T-helper 1 cell (primary cell): ENCODE results near the gene VRTN.
"Not testable (repeated sequence)": the region's sequence is repeated elsewhere in the genome, so short reads cannot be mapped to it uniquely, and the experiment has no call there.

Source experiments
- DNase-seq, 5 donors: peaks; one replicate each; pipeline ENCODE4 v3.0.0-alpha.2; 2012 to 2020
- total RNA-seq, 4 donors: gene quantifications; one replicate each; lab custom pipeline; 2026; lab: John Stamatoyannopoulos, UW

Gene VRTN, protein sequence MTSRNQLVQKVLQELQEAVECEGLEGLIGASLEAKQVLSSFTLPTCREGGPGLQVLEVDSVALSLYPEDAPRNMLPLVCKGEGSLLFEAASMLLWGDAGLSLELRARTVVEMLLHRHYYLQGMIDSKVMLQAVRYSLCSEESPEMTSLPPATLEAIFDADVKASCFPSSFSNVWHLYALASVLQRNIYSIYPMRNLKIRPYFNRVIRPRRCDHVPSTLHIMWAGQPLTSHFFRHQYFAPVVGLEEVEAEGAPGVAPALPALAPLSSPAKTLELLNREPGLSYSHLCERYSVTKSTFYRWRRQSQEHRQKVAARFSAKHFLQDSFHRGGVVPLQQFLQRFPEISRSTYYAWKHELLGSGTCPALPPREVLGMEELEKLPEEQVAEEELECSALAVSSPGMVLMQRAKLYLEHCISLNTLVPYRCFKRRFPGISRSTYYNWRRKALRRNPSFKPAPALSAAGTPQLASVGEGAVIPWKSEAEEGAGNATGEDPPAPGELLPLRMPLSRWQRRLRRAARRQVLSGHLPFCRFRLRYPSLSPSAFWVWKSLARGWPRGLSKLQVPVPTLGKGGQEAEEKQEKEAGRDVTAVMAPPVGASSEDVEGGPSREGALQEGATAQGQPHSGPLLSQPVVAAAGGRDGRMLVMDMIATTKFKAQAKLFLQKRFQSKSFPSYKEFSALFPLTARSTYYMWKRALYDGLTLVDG
- total RNA-seq = 0 reads per million in 4 donors

DNA sequence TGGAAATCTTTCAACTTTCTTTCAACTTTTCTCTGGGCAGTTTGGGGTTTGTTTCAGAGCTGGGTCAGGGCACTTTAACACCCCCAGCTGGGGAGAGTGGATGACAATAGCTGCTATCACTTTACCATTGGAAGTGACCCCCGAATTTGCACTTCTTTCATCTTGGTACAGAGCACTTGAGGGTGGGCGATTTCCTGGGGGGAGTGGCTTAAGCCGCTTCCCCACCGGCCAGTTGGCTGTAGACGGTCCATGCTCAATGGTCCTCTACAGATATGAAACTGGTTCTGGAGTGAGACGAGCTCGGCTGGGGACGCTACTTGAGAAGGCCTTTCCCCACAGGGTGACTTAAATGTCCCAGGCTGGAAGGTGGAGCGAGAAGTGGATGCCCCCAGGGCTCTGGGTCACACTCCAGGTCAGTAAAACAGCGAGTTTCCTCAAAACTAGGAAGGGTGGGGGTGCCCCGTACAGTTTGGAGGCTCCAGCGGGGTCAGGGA lies at the start of gene VRTN:
TSS of gene VRTN (plus strand) at position 231 of the 494 bp plus-strand sequence. CDS start 8,313 bp downstream, outside the sequence.
- DNase-seq = no peak

DNA sequence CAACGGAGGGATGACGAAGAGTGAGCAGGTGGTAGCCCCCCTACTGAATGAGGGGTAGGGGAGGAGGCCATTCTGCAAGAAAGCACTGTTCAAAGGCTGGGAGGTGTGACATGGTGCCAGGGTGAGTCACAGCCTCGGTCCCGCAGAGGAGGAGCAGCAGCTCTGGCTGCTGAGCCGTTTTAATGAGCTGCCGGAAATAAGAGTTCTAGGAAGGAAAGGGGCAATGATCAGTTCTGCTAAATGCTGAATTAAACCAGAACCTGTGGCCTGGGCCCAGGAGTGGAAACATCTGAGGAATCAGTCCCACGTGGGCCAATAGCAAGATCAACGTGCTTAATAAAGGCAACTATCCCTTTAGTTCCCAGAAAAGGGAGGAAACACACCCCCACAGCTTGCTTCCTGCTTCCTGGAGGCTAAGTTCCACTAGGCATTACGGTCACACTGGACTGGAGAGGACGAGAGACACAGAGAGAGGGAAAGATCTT lies 49.2 kb upstream of the VRTN start:
- DNase-seq = peak in 1 of 5 donors; percentile 44

DNA sequence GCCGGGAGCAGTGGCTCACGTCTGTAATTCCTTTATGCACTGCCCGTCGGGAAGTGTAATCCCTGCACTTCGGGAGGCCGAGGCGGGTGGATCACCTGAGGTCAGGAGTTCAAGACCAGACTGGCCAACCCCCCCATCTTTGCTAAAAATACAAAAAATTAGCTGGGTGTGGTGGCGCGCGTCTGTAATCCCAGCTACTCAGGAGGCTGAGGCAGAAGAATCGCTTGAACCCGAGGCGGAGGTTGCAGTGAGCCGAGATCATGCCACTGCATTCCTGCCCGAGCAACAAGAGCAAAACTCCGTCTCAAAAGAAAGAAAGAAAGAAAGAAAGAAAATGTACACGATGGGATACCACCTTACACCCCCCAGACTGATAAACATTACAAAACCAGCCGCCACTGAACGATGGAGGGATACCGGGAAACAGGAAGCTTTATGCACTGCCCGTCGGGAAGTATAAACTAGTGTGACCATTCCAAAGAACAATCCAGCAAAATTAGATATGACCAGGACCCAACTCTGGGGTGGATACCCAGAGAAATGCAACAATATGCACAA lies 46.6 kb upstream of the VRTN start:
- no peak for DNase-seq

DNA sequence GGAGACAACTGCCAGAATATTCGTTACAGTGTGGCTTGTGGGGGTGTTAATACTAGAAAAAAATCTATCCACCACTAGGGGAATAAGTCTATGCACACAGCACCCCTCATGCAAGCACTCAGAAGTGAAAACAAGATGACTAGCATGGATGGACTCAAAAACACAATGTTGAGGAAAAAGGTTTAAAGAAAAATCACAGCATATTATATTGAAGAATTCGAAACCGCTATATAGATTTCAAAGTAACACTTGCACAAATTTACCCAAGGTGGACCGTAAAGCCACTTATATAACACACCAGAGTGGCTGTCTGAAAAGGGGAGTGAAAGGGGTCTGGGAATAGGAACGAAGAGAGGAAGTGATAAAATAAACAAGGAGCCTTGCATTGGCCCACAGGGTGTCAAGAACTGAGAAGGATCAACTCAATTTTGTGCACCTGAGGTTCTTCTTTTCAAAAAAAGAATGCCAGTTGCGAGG lies 46.1 kb upstream of the VRTN start:
- DNase-seq = peak in 1 of 5 donors; percentile 61

DNA sequence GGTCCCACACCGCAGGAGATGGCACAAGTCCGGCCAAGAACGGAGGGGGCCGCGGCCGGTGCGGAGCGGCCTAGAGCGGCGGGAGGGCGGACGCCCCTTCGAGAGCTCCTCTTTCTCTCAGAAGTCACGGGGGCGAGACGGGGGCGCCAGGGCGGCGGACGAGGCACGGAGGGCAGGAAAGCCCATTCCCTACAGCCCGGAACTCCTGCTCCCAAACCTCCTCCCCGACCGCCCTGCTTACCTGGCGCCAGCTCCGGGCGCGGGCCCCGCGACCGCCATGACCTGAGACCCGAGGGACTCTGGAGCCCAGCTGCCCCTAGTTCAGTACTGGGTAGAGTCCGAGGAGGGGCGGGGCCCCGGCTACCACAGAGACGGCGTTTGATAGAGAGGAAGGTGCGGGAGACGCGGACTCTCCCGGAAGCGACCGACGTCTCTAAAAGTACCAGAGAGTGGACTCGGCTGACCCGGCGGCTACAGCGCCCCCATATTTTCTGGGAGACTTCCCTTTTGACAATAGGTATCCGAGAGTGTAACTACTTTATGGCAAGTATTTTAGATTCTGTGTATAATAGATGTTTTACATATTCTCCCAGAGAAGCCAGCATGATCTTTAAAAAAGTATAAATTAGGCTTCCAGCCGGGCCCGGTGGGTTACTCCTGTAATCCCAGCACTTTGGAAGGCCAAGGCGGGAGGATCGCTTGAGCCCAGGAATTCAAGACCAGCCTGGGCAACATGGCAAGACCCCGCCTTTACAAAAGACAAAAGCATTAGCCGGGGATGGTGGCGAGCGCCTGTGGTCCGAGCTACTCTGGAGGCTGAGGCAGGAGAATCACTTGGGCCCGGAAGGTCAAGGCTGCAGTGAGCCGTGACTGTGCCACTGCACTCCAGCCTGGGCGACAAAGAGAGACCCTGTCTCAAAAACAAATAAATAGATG lies 45.4 kb upstream of the VRTN start, which contains the start of gene ABCD4:
TSS of gene ABCD4 (minus strand) at position 301 of the 936 bp plus-strand sequence. CDS start at position 279, 22 bp downstream.
- DNase-seq = peak; percentile 53 to 90 (median 67)

DNA sequence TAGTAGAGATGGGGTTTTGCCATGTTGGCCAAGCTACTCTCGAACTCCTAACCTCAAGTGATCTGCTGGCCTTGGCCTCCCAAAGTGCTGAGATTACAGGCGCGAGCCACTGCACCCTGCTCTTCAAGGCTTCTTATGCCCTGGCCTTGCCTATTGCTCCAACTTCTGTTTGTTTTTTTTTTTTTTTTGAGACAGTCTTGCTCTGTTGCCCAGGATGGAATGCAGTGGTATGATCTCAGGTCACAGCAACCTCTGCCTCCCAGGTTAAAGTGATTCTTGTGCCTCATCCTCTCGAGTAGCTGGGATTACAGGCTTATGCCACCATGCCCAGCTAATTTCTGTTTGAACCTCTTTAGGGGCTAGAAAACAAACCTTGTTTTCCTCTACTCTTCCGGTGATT lies 39.6 kb upstream of the VRTN start:
- DNase-seq = no peak

DNA sequence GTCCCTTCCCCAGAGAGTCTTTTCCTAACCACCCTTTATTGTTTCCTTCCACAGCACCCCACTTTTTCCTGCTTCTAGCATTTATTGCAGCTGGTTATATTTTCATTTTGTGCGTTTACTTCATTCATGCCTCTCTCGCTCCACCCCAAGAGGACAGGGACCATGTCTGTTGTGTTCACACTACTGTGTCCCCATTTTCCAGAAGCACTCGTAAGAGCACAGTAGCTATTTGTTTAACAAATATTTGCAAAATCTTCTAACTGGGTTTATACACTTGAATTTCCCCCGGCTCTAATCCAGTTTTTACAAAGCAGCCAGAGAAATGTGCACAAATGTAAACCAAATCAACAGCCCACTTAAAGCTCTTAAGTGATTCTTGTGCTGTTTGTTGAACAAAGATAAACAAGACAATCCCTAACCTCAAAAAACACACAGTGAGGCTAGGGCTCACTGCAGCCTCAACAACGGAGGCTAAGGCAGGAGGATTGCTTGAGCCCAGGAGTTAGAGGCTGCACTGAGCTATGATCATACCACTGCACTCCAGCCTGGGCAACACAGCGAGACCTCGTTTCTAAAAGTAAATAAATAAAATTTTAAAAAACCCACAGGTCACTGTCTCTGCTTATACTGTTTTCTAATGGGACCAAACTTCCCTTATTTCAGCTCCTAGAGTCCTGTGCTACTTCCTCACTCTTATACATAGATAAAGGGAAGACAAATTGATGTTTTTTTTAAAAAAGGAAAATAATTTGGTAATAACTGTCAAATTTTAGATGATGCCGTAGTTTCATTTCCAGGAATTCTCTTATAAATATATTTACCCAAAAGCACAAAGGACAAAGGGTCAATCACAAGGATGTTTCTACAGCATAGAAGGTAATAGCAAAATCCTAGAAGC lies 38.9 kb upstream of the VRTN start:
- no peak for DNase-seq

DNA sequence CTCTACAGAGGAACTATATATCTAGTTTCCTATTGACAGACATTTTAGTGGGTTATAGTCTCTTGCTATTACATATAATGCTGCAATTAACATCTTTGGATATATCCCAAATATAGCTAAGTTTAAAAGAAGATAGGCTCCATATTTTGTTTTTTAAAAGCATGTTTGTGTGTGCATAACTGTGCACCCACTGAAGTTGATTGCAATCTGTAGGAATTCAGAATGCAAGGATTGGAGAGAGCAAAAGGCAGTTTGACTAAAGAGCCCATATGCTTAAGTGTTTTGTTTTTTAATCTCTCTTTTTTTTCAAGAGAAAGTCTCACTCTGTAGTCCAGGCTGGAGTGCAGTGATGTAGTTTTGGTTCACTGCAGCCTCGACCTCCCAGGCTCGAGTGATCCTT lies 36.1 kb upstream of the VRTN start:
- no peak for DNase-seq

DNA sequence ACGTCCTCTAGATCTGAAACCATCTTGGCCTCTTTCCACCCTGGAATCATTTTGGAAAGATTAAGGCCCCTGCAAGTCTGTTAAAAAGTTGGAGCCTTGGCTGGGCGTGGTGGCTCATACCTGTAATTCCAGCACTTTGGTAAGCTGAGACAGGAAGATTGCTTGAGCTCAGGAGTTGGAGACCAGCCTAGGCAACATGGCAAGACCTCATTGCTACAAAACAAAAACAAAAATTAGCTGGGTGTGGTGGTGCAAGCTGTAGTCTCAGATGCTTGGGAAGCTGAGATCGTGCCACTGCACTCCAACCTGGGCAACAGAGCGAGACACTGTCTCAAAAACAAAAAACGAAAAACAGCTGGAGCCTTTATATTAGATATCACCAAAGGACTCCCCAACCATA lies 34.7 kb upstream of the VRTN start:
- DNase-seq = no peak

DNA sequence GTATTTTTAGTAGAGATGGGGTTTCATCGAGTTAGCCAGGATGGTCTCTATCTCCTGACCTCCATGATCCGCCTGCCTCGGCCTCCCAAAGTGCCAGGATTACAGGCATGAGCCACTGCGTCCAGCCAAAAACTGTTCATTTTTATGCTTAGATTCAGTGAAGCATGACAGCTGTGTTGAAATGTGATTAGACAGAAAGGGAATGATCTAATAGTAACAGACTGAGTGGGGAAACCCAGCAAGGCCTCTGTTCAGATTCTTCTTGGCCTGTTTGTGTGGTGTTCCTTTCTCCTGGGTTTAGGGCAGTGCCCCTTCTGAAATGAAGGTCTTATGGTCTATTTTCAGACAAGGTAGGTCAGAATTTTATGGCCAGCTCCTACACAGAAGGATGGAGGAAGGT lies 33.7 kb upstream of the VRTN start:
- DNase-seq = no peak

DNA sequence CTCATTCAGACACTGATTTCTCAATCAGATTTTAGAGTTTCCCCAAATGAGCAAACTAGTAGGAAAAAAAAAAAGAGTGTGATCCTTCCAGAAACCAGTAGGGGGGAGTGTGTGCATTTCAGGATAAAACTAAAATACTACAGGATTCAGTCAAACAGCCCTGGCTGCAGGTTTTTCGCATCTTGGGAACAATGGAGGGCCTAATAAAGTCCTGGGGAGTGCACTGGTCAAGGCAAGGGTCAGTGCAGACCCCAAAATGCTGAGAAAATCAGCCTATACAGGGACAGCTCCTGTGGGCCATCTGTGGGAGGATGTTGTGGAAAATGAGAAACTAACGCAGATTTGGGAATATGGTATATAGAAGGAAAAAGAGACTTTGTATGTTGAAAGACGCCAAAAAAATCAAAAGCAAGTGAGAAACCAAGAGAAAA lies 23.3 kb upstream of the VRTN start:
- no peak for DNase-seq

DNA sequence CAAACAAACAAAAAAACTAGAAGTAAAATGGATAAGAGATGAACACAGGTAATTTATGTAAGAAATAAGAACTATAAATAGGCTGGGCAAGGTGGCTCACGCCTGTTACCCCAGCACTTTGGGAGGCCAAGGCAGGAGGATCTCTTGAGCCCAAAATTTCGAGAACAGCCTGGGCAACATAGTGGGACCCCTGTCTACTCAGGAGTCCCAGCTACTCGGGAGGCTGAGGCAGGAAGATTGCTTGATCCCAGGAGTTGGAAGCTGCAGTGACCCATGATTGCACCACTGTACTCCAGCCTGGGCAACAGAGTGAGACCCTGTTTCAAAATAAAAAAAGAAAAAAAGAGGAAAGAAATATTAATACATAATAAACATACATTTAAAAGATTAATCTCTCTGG lies 22.8 kb upstream of the VRTN start:
- no peak for DNase-seq

DNA sequence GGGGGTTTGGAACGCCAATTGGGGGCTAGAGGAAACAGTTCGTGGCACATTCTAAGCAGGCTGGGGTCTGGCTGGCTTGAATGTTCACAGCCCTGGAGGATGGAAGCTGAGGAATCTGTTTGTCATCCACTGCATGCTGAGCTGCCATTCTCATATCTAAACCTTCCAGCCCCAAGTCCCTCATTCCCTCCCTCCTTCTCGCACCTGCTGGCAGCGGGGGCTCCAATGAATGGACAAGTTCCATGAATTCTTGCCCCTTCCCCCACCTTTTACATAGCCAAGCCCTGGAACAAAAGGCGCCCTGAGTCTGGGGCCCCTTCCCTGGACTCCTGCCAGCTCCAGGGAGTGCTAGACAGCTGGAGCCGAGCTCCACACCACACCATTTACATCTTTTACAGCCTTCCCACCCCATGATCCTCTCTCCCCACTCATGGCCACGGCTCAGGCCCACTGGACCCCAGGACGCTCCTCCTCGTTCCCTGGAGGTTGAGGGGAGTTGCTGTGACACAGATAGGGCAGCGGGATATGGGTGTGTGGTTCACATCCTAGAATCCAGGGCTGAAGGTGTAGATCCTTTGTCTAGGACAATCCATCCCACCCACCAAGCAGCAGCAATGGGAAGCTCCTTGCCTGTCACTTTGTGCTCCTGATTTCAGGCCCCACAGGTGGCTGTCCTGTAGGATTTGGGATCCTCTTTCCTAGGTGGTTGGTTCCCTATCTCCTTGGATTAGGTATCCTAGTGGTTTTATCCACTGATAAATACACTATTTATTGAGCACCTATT lies 21.7 kb upstream of the VRTN start:
- DNase-seq = no peak

DNA sequence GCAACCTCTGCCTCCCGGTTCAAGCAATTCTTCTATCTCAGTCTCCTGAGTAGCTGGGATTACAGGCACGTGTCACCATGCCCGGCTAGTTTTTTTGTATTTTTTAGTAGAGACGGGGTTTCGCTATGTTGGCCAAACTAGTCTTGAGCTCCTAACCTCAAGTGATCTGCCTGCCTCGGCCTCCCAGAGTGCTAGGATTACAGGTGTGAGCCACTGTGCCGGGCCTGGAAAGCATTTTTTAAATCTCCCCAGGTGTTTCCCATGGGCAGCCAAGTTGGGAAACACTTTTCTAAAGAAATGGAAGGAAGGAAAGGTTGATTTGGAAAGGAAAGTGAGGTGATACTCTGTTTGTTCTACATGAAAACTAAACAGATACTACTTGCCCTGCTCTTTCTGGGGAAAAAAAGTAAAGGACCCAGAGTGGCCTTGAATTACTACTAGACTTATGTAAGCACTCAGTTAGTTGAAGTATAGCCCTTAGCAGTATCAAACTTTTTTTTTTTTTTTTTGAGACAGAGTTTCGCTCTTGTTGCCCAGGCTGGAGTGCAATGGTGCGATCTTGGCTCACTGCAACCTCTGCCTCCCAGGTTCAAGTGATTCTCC lies 18.2 kb upstream of the VRTN start:
- DNase-seq = not testable (repeated sequence)

DNA sequence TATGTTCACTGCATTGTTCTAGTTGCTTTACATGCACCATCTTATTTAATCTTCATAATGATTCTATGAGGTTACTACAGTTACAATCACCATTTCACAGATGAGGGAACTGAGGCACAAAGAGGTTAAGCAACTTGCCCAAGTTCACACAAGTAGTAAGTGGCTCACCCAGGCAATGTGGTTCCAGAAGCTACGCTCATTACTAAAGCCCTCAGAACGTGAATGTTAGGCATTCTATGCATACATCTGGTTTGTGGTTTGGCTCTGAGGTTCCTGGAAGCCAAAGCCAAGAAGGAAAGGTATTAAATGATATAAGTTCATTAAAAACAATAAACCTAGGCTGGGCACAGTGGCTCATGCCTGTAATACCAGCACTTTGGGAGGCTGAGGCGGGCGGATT lies 14.4 kb upstream of the VRTN start:
- no peak for DNase-seq

DNA sequence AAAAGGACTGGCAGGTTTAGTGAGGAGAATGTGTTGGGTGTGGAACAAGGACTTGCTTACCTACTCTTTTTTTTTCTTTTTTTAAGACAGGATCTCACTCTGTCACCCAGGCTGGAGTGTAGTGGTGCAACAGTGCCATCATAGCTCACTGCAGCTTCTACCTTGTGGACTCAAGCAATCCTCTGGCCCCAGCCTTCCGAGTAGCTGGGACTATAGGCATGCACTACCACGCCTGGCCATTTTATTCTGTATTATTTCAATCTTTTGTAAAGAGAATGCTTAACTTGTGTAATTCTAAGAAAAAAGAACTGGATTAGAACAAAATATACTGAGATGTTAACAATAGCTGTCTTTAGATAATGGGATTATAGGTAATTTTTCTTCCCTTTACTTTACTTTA lies 1.9 kb upstream of the VRTN start:
- DNase-seq = no peak

DNA sequence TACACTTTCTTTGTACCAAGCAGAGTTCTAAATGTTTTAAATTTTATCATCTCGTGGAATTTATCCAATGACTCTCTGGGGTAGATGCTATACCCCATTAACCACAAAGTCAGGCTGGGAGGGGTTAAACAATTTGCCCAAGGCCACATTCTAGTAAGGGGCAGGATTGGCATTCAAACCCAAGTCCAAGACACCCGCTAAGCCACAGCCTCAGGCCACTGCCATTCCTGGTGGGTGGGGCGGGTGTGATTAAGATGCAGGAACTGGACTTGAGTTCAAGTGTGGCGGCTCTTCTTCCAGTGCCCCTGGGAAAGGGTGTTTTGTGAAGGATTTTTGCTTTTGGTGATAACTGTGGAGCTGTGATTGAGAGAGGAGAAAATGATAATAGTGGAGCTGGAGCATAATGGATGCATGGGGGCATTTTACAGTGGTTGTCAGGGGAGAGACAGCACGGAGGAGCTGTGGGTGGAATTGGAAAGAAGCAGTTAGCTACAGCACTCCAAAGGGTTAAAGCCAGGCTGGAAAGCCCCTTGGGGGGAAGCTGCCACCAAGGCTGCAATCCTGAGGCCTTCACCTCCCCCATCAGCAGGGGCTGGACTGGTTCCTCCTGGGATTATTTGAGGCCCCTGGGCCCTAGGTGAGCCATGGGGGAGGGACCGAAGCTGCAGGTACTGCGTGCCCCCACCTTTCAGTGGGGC lies 1.0 kb upstream of the VRTN start:
- no peak for DNase-seq

DNA sequence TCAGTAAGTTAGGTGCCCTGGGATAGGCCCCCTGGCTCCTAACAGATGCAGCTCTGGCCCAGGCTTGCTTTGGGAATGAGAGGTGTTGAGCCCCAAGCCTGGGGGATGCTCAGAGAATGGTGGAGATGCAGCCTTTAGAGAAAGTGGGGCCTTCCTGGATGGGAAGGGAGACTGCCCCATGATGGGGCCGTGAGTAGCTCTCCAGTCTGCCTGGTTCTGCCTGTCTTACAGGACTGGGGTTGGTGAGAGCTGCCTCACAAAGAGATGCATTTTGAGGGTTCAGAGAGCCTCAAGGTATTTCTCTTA lies 523 bp upstream of the VRTN start:
- no peak for DNase-seq
